HCT116 (cell line): ENCODE results near the gene CKLF. TPM values are rescaled to one million over a fixed set of nuclear protein-coding genes. Genes with fewer than 3 reads are reported as not detected.

Experiments used
- ATF3 ChIP-seq: IDR thresholded peaks from 2 replicates; pipeline ENCODE4 v1.6.1; 2012
- EZH2 ChIP-seq: fragments of 200-600 bp; sonication (generic); IDR thresholded peaks from 2 replicates; pipeline ENCODE4 v1.6.1; 2017; ENCODE audit warnings: antibody characterized with exemption, mixed run types
- REST ChIP-seq: IDR thresholded peaks from 2 replicates; pipeline ENCODE4 v1.6.1; 2012; ENCODE audit warnings: low read depth
- ZBTB33 ChIP-seq: IDR thresholded peaks from 2 replicates; pipeline ENCODE4 v1.6.1; 2011; ENCODE audit warnings: mild to moderate bottlenecking, low read length, moderate library complexity; ENCODE audit not compliant: insufficient replicate concordance; ENCODE audit errors: extremely low read depth
- total RNA-seq: library from RNA; stranded (reverse); gene quantifications from one replicate; pipeline ENCODE4 v1.2.1, GENCODE V29; 2021; ENCODE audit not compliant: unreplicated experiment
- TF ChIP-seq, protein P1 (sequence below), 3 experiments: fragments of 200-600 bp in 1 of 3; sonication (generic) in 1 of 3; IDR thresholded peaks in 2 of 3; conservative IDR thresholded peaks in 1 of 3; 2 replicates each; pipeline ENCODE4 v1.5.1; 2012 to 2017; ENCODE audit warnings: low read depth in 2 of 3, low read length in 2 of 3, antibody characterized with exemption in 1 of 3, borderline replicate concordance in 1 of 3, control low read depth in 1 of 3, mild to moderate bottlenecking in 1 of 3, mixed read lengths in 1 of 3, mixed run types in 1 of 3, moderate library complexity in 1 of 3; ENCODE audit not compliant: insufficient read depth in 1 of 3

The CKLF gene
- total RNA-seq, 1 experiment from 2014 or later, result 38.6 TPM

- TF ChIP-seq REST (no peak), ATF3 (no peak), ZBTB33 (no peak), EZH2 (no peak)
- TF ChIP-seq, protein P1, sequence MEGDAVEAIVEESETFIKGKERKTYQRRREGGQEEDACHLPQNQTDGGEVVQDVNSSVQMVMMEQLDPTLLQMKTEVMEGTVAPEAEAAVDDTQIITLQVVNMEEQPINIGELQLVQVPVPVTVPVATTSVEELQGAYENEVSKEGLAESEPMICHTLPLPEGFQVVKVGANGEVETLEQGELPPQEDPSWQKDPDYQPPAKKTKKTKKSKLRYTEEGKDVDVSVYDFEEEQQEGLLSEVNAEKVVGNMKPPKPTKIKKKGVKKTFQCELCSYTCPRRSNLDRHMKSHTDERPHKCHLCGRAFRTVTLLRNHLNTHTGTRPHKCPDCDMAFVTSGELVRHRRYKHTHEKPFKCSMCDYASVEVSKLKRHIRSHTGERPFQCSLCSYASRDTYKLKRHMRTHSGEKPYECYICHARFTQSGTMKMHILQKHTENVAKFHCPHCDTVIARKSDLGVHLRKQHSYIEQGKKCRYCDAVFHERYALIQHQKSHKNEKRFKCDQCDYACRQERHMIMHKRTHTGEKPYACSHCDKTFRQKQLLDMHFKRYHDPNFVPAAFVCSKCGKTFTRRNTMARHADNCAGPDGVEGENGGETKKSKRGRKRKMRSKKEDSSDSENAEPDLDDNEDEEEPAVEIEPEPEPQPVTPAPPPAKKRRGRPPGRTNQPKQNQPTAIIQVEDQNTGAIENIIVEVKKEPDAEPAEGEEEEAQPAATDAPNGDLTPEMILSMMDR (IDR thresholded peaks at IDR 0.05 in 2 of 3, conservative IDR thresholded peaks at IDR 0.05 in 1 of 3; ENCODE audit: borderline replicate concordance in 1 of 3, insufficient read depth in 1 of 3, low read depth in 2 of 3, low read length in 2 of 3), result no peak
Observed at GRCh38 chr16:66521951-66522771, 30.2 kb upstream of the CKLF start (continued).
